H1 (cell line): ENCODE data around the gene SYP. TPM values are rescaled to one million over a fixed set of nuclear protein-coding genes. Genes with fewer than 3 reads are reported as not detected.

ENCODE experiments used
- CTCF ChIA-PET: fragments of 300-600 bp; sonication (Branson Sonifier 250); formaldehyde crosslinking; loops from one replicate; lab custom pipeline; 2021; ENCODE audit not compliant: partially characterized antibody; lab: Charles Lee
- POLR2A ChIA-PET: fragments of 300-600 bp; sonication (Branson Sonifier 250); formaldehyde crosslinking; loops from one replicate; lab custom pipeline; 2021; ENCODE audit warnings: inconsistent platforms; ENCODE audit not compliant: partially characterized antibody; lab: Charles Lee
- DNase-seq, 2 experiments: peaks; one replicate each; pipeline versions ENCODE4 v3.0.0 to v3.0.0-alpha.2; 2010 to 2022; ENCODE audit warnings: low spot score in 2 of 2, low read depth in 1 of 2, mixed read lengths in 1 of 2
- FAIRE-seq: peaks from 2 replicates; lab custom pipeline; 2011; peaks lifted over from hg19 to GRCh38; lab: Jason Lieb, UNC
- H2AFZ ChIP-seq: 2 replicates; pipeline ENCODE4 v1.8.1; 2012; ENCODE audit warnings: low read length, inconsistent platforms
- H2AK5ac ChIP-seq: 2 replicates; pipeline ENCODE4 v1.6.1; 2013; ENCODE audit warnings: low read depth, low read length
- H2BK120ac ChIP-seq: replicated peaks from 2 replicates; pipeline ENCODE3; 2013; ENCODE audit warnings: low read depth, low read length, inconsistent platforms
- H2BK12ac ChIP-seq: 2 replicates; pipeline ENCODE4 v1.6.1; 2013; ENCODE audit warnings: low read depth, low read length
- H2BK15ac ChIP-seq: 2 replicates; pipeline ENCODE4 v1.6.1; 2013; ENCODE audit warnings: low read length
- H2BK20ac ChIP-seq: 2 replicates; pipeline ENCODE4 v1.6.1; 2013; ENCODE audit warnings: low read length
- H2BK5ac ChIP-seq: 2 replicates; pipeline ENCODE4 v1.6.1; 2013; ENCODE audit warnings: low read depth, low read length
- H3K14ac ChIP-seq: 2 replicates; pipeline ENCODE4 v1.6.1; 2013; ENCODE audit warnings: inconsistent platforms; ENCODE audit not compliant: insufficient read length
- H3K18ac ChIP-seq: 2 replicates; pipeline ENCODE4 v1.6.1; 2013; ENCODE audit warnings: low read length; ENCODE audit errors: extremely low read depth
- H3K23ac ChIP-seq: 2 replicates; pipeline ENCODE4 v1.6.1; 2013; ENCODE audit warnings: inconsistent platforms; ENCODE audit not compliant: insufficient read length
- H3K23me2 ChIP-seq: 2 replicates; pipeline ENCODE4 v1.6.1; 2013; ENCODE audit warnings: low read depth, low read length
- H3K27ac ChIP-seq: 2 replicates; pipeline ENCODE4 v1.6.1; 2011; ENCODE audit warnings: low read depth, low read length, inconsistent platforms
- H3K27me3 ChIP-seq, 4 experiments: replicated peaks in 1 of 4; 1 replicate in 1 of 4; 2 replicates in 3 of 4; pipeline versions ENCODE4 v1.6.1 to v1.8.1; 2011 to 2013; ENCODE audit warnings: low read length in 3 of 4, mild to moderate bottlenecking in 3 of 4, inconsistent platforms in 2 of 4, mixed read lengths in 2 of 4, moderate library complexity in 1 of 4; ENCODE audit not compliant: control insufficient read depth in 3 of 4, insufficient read depth in 3 of 4; ENCODE audit errors: extremely low read depth in 1 of 4
- H3K36me3 ChIP-seq, 4 experiments: 2 replicates each; pipeline versions ENCODE4 v1.6.1 to v1.8.1; 2011 to 2013; ENCODE audit warnings: mild to moderate bottlenecking in 4 of 4, low read length in 3 of 4, moderate library complexity in 2 of 4, control low read depth in 1 of 4, inconsistent platforms in 1 of 4; ENCODE audit not compliant: insufficient read depth in 4 of 4, control insufficient read depth in 2 of 4
- H3K4ac ChIP-seq: replicated peaks from 2 replicates; pipeline ENCODE3; 2013; ENCODE audit warnings: low read length, low read depth, mixed read lengths, inconsistent platforms; ENCODE audit not compliant: insufficient read length
- H3K4me1 ChIP-seq, 4 experiments: replicated peaks in 1 of 4; 1 replicate in 1 of 4; 2 replicates in 3 of 4; pipeline versions ENCODE4 v1.6.1 to v1.8.1; 2011 to 2013; ENCODE audit warnings: low read length in 3 of 4, inconsistent platforms in 2 of 4, mixed read lengths in 1 of 4; ENCODE audit not compliant: insufficient read depth in 4 of 4, control insufficient read depth in 3 of 4
- H3K4me2 ChIP-seq, 2 experiments: 2 replicates each; pipeline versions ENCODE4 v1.6.1 to v1.8.1; 2011 to 2013; ENCODE audit warnings: low read depth in 2 of 2, low read length in 2 of 2, control low read depth in 1 of 2, inconsistent platforms in 1 of 2, mild to moderate bottlenecking in 1 of 2; ENCODE audit not compliant: insufficient read depth in 1 of 2
- H3K4me3 ChIP-seq, 4 experiments: fragments of 200-600, 300-600 bp in 1 of 4; sonication (generic), shearing (Covaris generic), sonication (Bioruptor Twin) in 1 of 4; 2 replicates each; pipeline versions ENCODE4 v1.5.1 to v1.8.1; 2011 to 2016; ENCODE audit warnings: low read length in 4 of 4, low read depth in 3 of 4, control low read depth in 2 of 4, inconsistent platforms in 2 of 4, mild to moderate bottlenecking in 2 of 4, mixed read lengths in 1 of 4, moderate library complexity in 1 of 4; ENCODE audit not compliant: insufficient read depth in 2 of 4; ENCODE audit errors: extremely low read depth in 1 of 4
- H3K56ac ChIP-seq: replicated peaks from 2 replicates; pipeline ENCODE3; 2013; ENCODE audit warnings: low read depth, mild to moderate bottlenecking, mixed read lengths, low read length, inconsistent platforms; ENCODE audit not compliant: insufficient read length
- H3K79me1 ChIP-seq: 2 replicates; pipeline ENCODE4 v1.6.1; 2013; ENCODE audit warnings: low read depth, low read length, control low read depth
- H3K79me2 ChIP-seq, 2 experiments: 2 replicates each; pipeline versions ENCODE4 v1.6.1 to v1.8.1; 2012 to 2013; ENCODE audit warnings: low read length in 2 of 2, mild to moderate bottlenecking in 2 of 2, inconsistent platforms in 1 of 2; ENCODE audit not compliant: insufficient read depth in 2 of 2, control insufficient read depth in 1 of 2
- H3K9ac ChIP-seq, 4 experiments: replicated peaks in 1 of 4; 1 replicate in 1 of 4; 2 replicates in 3 of 4; pipeline versions ENCODE4 v1.6.1 to v1.8.1; 2011 to 2013; ENCODE audit warnings: low read depth in 3 of 4, low read length in 3 of 4, control low read depth in 2 of 4, mild to moderate bottlenecking in 2 of 4, moderate library complexity in 2 of 4, inconsistent platforms in 1 of 4; ENCODE audit errors: extremely low read depth in 1 of 4
- H3K9me3 ChIP-seq, 2 experiments: 2 replicates each; pipeline versions ENCODE4 v1.6.1 to v1.8.1; 2012 to 2013; ENCODE audit warnings: mild to moderate bottlenecking in 2 of 2, moderate library complexity in 2 of 2, control low read depth in 1 of 2, inconsistent platforms in 1 of 2, low read depth in 1 of 2, low read length in 1 of 2, mixed read lengths in 1 of 2; ENCODE audit not compliant: insufficient read depth in 2 of 2
- H4K20me1 ChIP-seq, 2 experiments: replicated peaks in 1 of 2; 2 replicates each; pipeline versions ENCODE3 to v1.8.1; 2011 to 2013; ENCODE audit warnings: inconsistent platforms in 2 of 2, low read length in 2 of 2, mild to moderate bottlenecking in 1 of 2; ENCODE audit not compliant: insufficient read depth in 2 of 2, control insufficient read depth in 1 of 2
- H4K5ac ChIP-seq: 2 replicates; pipeline ENCODE4 v1.6.1; 2013; ENCODE audit warnings: low read length, low read depth, mixed read lengths, inconsistent platforms; ENCODE audit not compliant: insufficient read length
- H4K8ac ChIP-seq: 2 replicates; pipeline ENCODE4 v1.8.0; 2013; ENCODE audit warnings: mild to moderate bottlenecking, moderate library complexity, low read length, inconsistent platforms; ENCODE audit not compliant: insufficient read depth; ENCODE audit errors: extremely low read depth
- H4K91ac ChIP-seq: replicated peaks from 2 replicates; pipeline ENCODE3; 2013; ENCODE audit warnings: low read length, mixed read lengths, inconsistent platforms; ENCODE audit not compliant: insufficient read length
- ASH2L ChIP-seq: fragments of 200-600, 300-600 bp; sonication (generic); IDR thresholded peaks from one replicate; pipeline ENCODE4 v1.7.1; 2017; ENCODE audit warnings: low read length
- BRCA1 ChIP-seq: IDR thresholded peaks from 2 replicates; pipeline ENCODE4 v1.6.1; 2012; ENCODE audit warnings: low read depth, low read length, improper control_type of control experiment
- CBX8 ChIP-seq: fragments of 300-800, 300-1000 bp; sonication (generic); IDR thresholded peaks from 2 replicates; pipeline ENCODE4 v1.7.1; 2016; ENCODE audit warnings: low read depth, low read length, borderline replicate concordance
- CEBPB ChIP-seq: IDR thresholded peaks from 2 replicates; pipeline ENCODE4 v1.6.1; 2012; ENCODE audit warnings: low read depth, low read length
- CHD1 ChIP-seq: IDR thresholded peaks from 2 replicates; pipeline ENCODE4 v1.6.1; 2012; ENCODE audit warnings: low read depth, low read length, improper control_type of control experiment
- CHD2 ChIP-seq: IDR thresholded peaks from 2 replicates; pipeline ENCODE4 v1.6.1; 2012; ENCODE audit warnings: low read length, improper control_type of control experiment
- CREB1 ChIP-seq: IDR thresholded peaks from 2 replicates; pipeline ENCODE4 v1.6.1; 2012; ENCODE audit warnings: inconsistent platforms
- JUND ChIP-seq: IDR thresholded peaks from 2 replicates; pipeline ENCODE4 v1.6.1; 2011; ENCODE audit warnings: mild to moderate bottlenecking, improper control_type of control experiment, low read length
- KDM1A ChIP-seq: fragments of 200-600, 300-600 bp; sonication (generic); IDR thresholded peaks from 2 replicates; pipeline ENCODE4 v1.7.1; 2016; ENCODE audit warnings: mild to moderate bottlenecking, low read length, borderline replicate concordance
- MAFK ChIP-seq: IDR thresholded peaks from 2 replicates; pipeline ENCODE4 v1.6.1; 2012; ENCODE audit warnings: low read depth, mild to moderate bottlenecking, improper control_type of control experiment, low read length
- PHF8 ChIP-seq: fragments of 200-600 bp; sonication (generic); conservative IDR thresholded peaks from 2 replicates; pipeline ENCODE4 v1.7.1; 2012; ENCODE audit warnings: low read depth, mild to moderate bottlenecking, inconsistent platforms, low read length, moderate library complexity
- POU5F1 ChIP-seq: IDR thresholded peaks from 2 replicates; pipeline ENCODE4 v1.6.1; 2011; ENCODE audit warnings: low read depth, mild to moderate bottlenecking, low read length, moderate library complexity
- SIN3A ChIP-seq, 2 experiments: IDR thresholded peaks in 1 of 2; conservative IDR thresholded peaks in 1 of 2; 2 replicates each; pipeline ENCODE4 v1.6.1; 2011 to 2012; ENCODE audit warnings: low read length in 2 of 2, improper control_type of control experiment in 1 of 2, low read depth in 1 of 2, mild to moderate bottlenecking in 1 of 2
- USF2 ChIP-seq: IDR thresholded peaks from 2 replicates; pipeline ENCODE4 v1.6.1; 2011; ENCODE audit warnings: low read length, improper control_type of control experiment
- ZNF274 ChIP-seq: IDR thresholded peaks from 2 replicates; pipeline ENCODE4 v1.7.0; 2012; ENCODE audit warnings: low read length, borderline replicate concordance; ENCODE audit errors: extremely low read depth
- WGBS, 2 experiments: shearing (Covaris generic) in 1 of 2; methylation state at CpG; one replicate each; pipeline versions ENCODE4 v1.1.6 to v1.1.7; 2013 to 2015; ENCODE audit warnings: low lambda C conversion rate in 2 of 2, mixed read lengths in 2 of 2, inconsistent platforms in 1 of 2, low coverage in 1 of 2, missing lambda C conversion rate in 1 of 2; ENCODE audit not compliant: insufficient replicate concordance in 2 of 2, insufficient coverage in 1 of 2, insufficient read length in 1 of 2; ENCODE audit errors: extremely low coverage in 1 of 2, missing lambda C conversion rate in 1 of 2; 5-methylcytosine and 5-hydroxymethylcytosine counted together
- polyA plus RNA-seq, 7 experiments: library from polyadenylated mRNA; depleted of rRNA in 3 of 7; stranded (reverse) in 5 of 7; unstranded in 2 of 7; fragments of >200 nt in 5 of 7; fragments of 200-250 nt in 2 of 7; gene quantifications; 1 replicate in 5 of 7; 2 replicates in 1 of 7; 4 replicates in 1 of 7; pipeline versions ENCODE4 v1.2.1 to v1.2.3, GENCODE V29; 2011 to 2013; ENCODE audit warnings: missing spikeins in 2 of 7, mixed read lengths in 2 of 7
- total RNA-seq: library from RNA; stranded (reverse); fragmentation: NEBNext Ultra II Directional; extraction: Animal tissue kit (Norgen Biotek cat#: 25700); gene quantifications from 2 replicates; pipeline ENCODE4 v1.2.1, GENCODE V29; 2021

Gene SYP
- total and polyA plus RNA-seq, 2 of the 8 experiments (the other 6 are each of a cell fraction or from before 2014, with no cell fraction given): 4.3 to 10.8 TPM

GRCh38 chrX:49203536-49203935 lies 3.5 kb upstream of the SYP start:
- Histone ChIP-seq H4K8ac (no peak overlapping the region), H3K79me1 (no peaks in the 10 kb centered on the region), H2BK120ac (no peak overlapping the region), H2BK12ac (no peak overlapping the region), H3K18ac (no peak overlapping the region), H4K20me1 (no peaks in the 10 kb centered on the region), H2AK5ac (no peak overlapping the region), H3K23me2 (peaks cover 5% of the 10 kb centered on the region; the same call in 1 of the 2 replicates), H3K27ac (no peak overlapping the region), H3K36me3 (no peaks in the 10 kb centered on the region), H2BK20ac (no peak overlapping the region), H4K91ac (no peak overlapping the region), H3K4me2 (no peak overlapping the region), H3K9ac (no peak overlapping the region), H2AFZ (no peak overlapping the region), H4K5ac (no peak overlapping the region), H3K56ac (no peak overlapping the region), H3K23ac (no peak overlapping the region), H3K79me2 (no peaks in the 10 kb centered on the region), H3K9me3 (no peaks in the 10 kb centered on the region), H2BK5ac (no peak overlapping the region), H3K4me1 (peaks cover 0 to 11% (median 5%) of the 10 kb centered on the region in 4 experiments; a peak in 5 of 7 replicates), H3K4me3 (no peak overlapping the region), H2BK15ac (no peak overlapping the region), H3K27me3 (no peaks in the 10 kb centered on the region), H3K14ac (no peak overlapping the region), H3K4ac (no peak overlapping the region)
- ChIA-PET CTCF (no interaction called here), POLR2A (no interaction called here)
- FAIRE-seq (no peak), DNase-seq (no peak)
- WGBS, 2 experiments: 82% methylated on average over 3 of the region's 3 CpGs; no CpG with 5 or more reads in 1 of the 2 experiments
- no peak for TF ChIP-seq CBX8
- no peak for TF ChIP-seq USF2
- TF ChIP-seq MAFK: no peak
- TF ChIP-seq KDM1A: no peak
- no peak for TF ChIP-seq ASH2L
- no peak for TF ChIP-seq ZNF274
- TF ChIP-seq JUND: no peak
- TF ChIP-seq CHD1: no peak
- TF ChIP-seq SIN3A (conservative IDR thresholded peaks at IDR 0.05 in 1 of 2, IDR thresholded peaks at IDR 0.05 in 1 of 2; ENCODE audit: low read depth in 1 of 2, low read length in 2 of 2): no peak
- TF ChIP-seq BRCA1: no peak
- no peak for TF ChIP-seq CREB1
- no peak for TF ChIP-seq CHD2
- TF ChIP-seq POU5F1: no peak
- no peak for TF ChIP-seq CEBPB
- no peak for TF ChIP-seq PHF8
